ENCODE measurements around the gene TMED1.
A peak's percentile ranks its signal among the peaks of the same experiment; 100 is the strongest.

The TMED1 gene

DNA sequence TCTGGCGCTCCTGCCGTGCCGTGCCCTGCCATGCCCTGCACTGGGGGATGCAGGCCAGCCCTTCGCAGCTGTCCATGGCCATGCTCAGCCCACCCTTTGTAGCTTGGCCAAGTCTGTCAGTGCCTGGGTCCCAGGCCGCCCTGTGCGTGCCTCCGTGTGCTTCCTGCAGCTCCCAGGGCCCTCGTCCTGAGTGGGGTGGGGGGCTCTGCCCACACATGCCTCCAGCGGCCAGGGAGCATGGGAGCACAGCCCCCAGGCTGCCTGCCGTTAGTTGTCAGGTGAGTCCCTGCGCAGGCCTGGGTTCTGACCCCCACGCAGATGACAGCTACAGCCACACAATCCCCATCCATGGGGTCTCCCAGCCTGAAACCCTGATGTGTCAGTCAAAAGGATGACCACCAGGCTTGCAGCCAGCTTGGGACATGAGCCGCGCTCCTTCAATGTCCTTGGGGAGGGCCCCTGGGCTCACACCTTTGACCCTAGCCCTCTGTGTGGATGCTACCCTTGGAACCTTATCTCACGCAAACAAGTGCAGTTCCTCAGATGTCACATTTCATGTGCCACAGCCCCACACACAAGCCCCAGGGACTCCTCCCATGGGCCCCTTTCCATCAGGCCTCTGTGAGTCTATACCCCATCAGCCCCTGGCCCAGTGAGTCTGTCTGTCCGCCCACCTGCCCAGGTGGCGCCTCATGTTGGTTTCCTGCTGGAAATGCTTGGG is 24.5 kb downstream of the TMED1 start:
- no peak for DNase-seq (ENCODE audit: low read depth in 2 of 2)

DNA sequence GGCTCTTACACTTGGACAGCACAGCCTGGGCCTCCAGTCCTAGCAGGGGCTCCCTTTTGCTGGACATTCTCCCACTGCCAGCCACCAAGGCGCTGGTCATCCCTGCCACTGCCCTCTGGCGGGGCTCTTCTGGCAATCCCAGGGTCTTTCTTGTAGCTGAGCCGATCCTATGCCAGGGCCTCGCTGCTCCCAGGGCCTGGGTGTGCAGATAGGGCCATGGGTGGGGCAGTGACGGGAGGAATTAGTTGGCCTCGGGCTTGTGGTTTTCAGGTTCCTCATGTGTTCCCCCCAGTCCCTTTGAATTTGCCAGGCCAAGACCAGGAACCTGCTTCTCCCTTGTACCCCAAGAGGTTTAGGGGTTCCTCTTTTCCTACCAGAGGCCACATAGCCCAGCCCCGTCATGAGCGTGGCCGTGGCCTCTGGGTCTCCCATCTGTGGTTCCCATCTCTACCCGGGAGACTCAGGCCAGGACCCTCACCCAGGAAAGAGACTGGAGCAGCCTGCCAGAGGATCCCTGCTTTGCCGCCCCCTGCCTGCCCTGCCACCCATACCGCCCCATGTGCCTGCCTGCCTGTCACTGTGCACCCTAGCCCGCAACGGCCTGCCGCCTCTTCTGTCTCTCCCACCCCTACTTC is 26.2 kb downstream of the TMED1 start:
- DNase-seq (ENCODE audit: low read depth in 2 of 2): no peak

DNA sequence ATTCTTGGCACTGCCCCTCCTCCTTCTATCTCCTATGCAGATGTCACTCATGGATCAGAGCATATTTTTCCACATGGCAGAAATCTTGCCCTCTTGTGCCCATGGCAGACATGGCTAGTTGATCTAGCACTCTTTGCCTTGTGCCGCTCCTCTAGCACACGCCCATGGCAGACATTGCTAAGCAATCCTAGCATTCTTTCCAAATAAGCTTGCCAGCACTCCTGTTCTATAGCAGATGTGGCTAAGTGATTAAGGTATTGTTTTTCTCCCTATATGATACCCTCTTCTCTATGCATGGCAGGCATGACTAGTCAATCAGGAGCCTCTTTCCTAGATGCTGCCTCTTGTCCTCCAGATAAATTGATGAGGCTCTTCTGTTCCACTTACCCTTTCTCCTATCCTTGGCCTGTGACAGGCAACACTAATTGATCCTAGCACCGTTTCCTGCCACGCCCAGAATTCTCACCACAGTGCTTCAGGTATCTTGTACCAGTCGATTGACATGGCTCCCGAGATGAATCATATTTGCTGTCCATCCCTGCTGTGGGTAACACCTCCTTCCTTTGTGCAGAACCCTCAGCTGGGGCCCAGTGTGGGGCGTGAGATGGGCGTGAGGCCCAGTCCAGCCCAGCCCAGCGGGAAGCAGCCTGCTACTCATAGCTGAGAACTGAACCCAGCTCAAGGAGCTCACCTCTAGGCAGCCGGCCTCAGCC is 26.9 kb downstream of the TMED1 start:
- no peak for DNase-seq (ENCODE audit: low read depth in 2 of 2)

DNA sequence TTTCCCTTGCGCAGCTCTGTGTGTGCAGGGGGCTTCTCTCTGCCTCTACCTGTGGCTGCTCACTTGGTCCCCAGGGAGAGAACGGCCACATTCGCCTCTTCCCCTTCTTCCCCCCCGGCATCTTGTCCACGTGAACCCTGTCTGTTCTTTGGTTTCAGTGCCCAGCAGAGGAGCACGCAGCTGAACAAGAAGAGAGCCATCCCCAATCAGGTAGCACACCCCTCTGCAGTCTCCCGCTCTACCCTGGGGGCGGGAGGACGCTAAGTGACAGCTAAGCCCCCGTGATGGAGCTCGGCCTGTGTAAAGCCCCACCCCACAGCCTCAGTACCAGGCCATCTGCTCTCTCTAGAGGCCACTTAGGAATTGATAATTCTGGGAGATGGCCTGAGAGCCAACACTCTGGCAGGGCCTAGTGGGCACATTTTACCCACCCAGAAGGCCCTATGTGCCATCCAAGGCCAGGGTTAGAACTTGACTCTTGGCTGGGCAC is 30.2 kb downstream of the TMED1 start:
- DNase-seq (ENCODE audit: low read depth in 2 of 2): no peak

DNA sequence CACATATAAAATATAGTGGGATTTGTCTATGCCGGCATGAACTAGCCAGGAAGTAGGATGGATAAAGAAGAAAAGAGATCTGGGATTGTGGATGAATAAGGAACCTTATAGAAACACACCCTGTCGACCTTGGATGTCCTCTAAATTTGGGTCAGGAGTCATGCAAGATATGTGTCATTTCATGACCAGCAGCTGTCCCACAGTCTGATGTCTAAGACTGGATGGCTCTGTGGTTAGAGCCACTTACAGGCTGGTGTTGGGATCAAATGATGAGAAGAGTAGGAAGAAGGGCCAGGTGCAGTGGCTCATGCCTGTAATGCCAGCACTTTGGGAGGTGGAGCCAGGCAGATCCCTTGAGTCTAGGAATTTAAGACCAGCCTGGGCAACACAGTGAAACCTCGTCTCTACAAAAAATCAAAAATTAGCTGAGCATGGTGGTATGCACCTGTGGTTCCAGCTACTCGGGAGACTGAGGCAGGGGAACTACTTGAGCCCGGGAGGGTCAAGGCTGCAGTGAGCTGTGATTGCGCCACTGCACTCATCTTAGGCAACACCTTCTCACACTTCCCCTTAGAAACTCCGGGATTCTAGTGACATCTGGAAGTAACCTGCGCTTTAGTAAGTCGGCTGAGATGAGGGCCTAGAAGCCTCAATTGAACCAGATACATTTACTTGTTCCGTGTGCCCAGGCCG is 30.8 kb downstream of the TMED1 start:
- no peak for DNase-seq (ENCODE audit: low read depth in 2 of 2)

DNA sequence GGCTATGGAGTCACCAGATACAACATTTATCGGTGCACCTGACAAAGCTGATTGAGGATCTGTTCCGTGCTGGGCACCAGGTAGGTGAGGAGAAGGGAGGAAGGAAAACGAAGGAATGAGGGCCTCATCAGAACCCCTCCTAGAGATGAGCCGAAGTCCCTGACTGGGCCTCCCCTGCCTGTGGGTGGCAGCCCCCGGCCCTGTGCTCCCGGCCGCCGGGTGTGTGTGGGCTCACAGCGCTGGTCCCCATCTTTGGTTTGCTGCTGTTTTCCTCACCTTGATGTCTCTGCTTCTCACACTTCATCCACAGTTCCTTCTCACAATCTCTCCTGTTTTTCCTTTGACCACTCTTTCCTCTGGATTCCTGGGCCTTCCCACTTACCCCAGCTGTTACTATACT is 32.8 kb downstream of the TMED1 start:
- DNase-seq (ENCODE audit: low read depth in 2 of 2): no peak

DNA sequence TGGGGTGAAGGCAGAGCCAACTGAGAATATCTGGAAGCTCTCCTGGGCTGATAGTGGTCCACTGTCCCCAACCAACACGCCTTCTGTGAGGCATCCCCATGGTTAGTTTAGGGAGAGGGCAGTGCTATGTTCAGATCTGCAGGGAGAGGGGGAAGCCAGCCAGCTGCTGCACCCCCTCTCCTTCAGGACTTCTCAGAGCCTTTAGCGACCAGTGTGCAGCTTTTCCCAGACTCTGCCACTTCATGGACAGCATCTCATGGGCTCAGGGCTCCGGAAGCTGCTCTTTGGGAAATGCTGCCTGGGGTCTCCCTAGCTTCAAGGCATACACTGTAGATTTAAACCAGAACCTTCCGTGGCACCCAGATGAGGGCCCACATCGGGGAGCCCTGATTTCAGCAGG is 33.5 kb downstream of the TMED1 start:
- DNase-seq (ENCODE audit: low read depth in 2 of 2): no peak

DNA sequence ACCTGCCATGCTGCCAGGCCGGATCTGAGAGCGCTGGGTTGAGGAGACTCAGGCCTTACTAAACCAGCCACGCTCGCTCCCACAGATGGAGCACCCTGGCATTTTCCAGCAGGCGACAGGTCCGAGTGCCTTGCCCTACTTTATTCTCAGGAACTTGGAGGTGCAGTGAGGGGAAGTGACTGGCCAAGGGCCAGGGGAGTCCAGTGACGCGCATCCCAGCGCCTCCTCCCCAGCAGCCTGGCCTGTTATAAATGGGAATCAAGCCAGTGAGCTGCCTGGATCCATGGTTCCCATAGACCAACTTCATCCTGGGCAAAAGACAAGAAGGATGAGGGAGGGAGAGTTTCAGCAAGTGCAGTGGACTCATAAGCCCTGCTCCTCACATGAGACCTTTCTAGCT is 35.5 kb downstream of the TMED1 start:
- DNase-seq (ENCODE audit: low read depth in 2 of 2): no peak

DNA sequence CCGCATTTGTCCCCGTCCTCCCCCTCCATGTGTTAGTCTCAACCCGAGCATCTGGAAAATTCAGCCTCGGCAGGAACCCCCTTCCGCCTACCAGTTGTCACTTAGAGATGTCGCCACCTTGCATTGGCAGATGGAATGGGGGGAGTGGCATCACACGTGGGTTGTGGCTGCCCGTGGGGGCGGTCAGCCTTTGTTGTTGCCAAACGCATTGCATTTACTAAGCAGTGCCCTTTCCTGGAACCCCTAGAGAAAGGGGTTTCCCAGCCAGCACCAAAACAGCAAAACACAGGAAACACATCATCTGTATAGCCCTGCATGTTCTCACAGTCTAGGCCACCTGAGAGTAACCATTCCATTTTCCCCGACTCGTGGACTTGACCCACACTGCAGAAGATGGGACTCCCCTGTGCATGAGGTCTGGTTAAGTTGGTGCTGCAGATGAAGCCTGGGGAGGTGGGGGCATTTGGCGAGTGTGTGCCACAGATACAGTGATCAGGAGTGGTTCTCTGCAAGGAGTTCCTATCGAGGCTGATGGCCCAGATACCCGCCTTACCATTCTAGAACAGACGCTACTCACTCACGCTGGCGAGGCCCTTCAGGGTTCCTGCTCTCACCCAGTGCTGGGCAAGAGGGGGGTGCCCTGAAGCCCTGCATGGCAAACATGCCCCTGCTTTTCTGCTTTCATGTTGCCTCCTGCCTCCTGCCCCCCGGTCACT is 38.3 kb downstream of the TMED1 start:
- DNase-seq (ENCODE audit: low read depth in 2 of 2): peak; percentile 50 to 60

DNA sequence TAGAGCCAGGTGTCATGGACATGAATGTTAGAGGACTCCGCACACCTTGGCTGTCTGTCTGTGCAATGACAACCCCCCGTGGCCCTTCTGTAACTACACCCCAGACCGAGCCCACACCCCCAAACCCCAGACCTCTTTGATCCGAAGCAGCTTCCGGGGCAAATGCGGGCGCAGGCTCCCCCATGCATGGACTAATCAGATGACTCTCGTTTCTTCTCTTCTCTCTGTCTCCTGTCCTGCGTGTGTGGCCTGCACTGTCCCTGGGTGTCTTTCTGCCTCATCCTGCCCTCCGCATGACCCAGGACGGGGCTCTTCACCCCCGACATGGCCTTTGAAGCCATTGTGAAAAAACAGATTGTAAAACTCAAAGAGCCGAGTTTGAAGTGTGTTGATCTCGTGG is 38.9 kb downstream of the TMED1 start:
- DNase-seq (ENCODE audit: low read depth in 2 of 2): no peak

DNA sequence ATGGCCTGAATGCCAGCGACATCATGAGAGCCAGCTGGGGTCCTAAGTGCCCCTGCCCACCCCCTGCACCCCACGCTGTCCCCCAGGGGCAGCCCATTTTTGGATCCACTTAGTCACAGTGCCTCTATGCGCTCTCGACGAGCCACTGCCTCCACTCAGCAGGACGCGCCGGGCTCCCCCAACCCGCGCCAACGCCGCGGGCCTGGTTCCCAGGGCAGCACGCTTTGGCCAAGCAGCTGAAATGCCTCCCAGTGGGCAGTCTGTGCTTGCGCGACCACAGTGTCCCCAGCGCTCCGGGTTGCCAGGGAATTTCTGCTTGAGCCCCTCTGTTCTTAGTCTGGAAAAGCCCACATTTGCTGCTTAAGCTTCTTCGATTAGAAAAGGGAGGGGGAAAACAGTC is 39.4 kb downstream of the TMED1 start:
- no peak for DNase-seq (ENCODE audit: low read depth in 2 of 2)

DNA sequence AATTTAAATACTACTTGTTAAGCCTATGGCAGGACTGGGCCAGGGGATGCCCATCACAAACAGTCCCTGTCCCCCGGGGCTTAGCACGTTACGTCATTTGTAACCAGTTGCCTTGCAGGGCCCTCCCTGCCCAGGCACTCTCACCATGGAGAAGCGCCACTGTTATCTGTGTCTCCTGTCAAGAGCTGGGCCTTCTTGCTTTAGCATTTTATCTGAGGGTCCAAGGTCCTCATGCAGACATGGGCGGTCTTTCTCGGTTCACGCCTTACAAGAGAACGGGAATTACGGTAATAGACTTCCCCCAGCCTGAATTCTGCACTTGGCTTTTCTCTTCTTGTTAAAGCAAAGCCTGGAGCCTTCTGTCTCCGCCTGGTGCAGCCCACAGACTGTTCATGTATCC is 46.1 kb downstream of the TMED1 start:
- DNase-seq (ENCODE audit: low read depth in 2 of 2): no peak

DNA sequence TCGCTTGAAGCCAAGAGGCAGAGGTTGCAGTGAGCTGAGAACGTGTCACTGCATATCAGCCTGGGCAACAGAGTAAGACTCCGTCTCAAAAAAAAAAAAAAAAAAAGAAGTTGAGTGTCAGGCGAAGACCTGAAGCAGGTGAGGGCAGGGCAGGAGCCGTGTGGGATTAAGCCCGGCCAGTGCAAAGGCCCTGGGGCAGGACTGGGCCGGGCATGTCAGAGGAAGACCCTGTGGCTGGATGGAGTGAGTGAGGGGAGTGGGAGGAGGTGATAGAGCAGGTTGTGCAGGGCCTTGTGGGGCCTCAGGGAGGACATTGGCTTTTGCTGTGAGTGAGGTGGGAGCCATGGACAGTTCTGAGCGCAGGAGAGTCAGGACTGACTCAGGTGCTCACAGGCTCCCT is 47.9 kb downstream of the TMED1 start:
- DNase-seq (ENCODE audit: low read depth in 2 of 2): no peak

DNA sequence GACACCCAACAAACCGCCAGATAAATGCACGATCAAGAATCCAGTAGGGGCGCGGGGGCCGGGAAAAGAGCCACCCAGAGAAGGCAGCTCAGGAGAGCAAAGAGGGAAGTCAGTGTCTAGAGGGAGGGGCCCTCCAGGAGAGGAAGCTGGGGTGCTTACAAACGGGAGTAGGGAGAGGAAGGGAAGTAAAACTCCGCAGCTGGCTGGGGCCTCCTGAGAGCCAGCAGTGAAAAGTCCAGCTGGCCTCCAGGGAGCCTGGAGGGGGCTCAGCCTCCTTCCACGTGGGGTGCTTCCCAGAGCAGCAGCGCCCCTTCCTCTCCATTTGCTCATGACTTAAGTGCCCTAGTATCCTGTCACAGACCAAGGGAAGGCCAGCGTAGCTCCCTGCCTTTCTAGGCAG is 51.8 kb downstream of the TMED1 start:
- DNase-seq (ENCODE audit: low read depth in 2 of 2): no peak

DNA sequence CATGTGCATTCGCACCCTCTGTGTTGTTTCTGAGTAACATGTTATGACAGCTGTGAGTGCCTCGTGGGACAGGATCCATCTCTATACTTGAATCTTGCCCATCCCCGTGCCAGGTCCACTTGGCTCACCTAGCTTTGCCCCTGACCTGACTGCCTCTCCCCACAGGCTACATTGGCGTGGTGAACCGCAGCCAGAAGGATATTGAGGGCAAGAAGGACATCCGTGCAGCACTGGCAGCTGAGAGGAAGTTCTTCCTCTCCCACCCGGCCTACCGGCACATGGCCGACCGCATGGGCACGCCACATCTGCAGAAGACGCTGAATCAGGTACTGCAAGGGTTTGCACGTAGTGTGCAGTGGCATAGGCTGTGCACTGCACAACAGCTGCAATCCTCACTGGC is 53.2 kb downstream of the TMED1 start:
- no peak for DNase-seq (ENCODE audit: low read depth in 2 of 2)
